PC-3 (cell line): Measurements from ENCODE around the gene PIK3CG. TPM values are rescaled to one million over a fixed set of nuclear protein-coding genes. Genes with fewer than 3 reads are reported as not detected.

Source experiments
- ATAC-seq: fragments of 200-7000 bp; cut with Tn5 transposase; 2 replicates; pipeline ENCODE4 v1.9.1; 2020; ENCODE audit warnings: mild to moderate bottlenecking, moderate library complexity
- Bru-seq: library from RNA; stranded (reverse); fragments of 400-500 nt; gene quantifications from one replicate; lab custom pipeline; 2021; lab: Mats Ljungman, UMichigan
- BruChase-seq, 2 experiments: library from RNA; stranded (reverse); fragments of 400-500 nt; gene quantifications; one replicate each; lab custom pipeline; 2021; lab: Mats Ljungman, UMichigan
- BruUV-seq: library from RNA; stranded (reverse); fragments of 400-500 nt; replicated peaks from 2 replicates; lab custom pipeline; 2021; lab: Mats Ljungman, UMichigan
- CTCF ChIA-PET: fragments of 300-600 bp; sonication (Branson Sonifier 250); formaldehyde crosslinking; loops from one replicate; lab custom pipeline; 2022; ENCODE audit warnings: antibody characterized with exemption; lab: Charles Lee
- POLR2A ChIA-PET: fragments of 300-600 bp; sonication (Branson Sonifier 250); formaldehyde crosslinking; loops from one replicate; lab custom pipeline; 2022; ENCODE audit warnings: antibody characterized with exemption; ENCODE audit not compliant: unreplicated experiment; lab: Charles Lee
- DNase-seq: peaks from one replicate; pipeline ENCODE4 v3.0.0-alpha.2; 2015
- H2AFZ ChIP-seq: fragments of 300-600 bp; sonication (generic); 2 replicates; pipeline ENCODE4 v1.6.0; 2016; ENCODE audit warnings: antibody characterized with exemption, low read length
- H3F3A ChIP-seq: fragments of 300-600 bp; sonication (generic); one replicate; pipeline ENCODE4 v1.6.0; 2017; ENCODE audit warnings: antibody characterized with exemption, low read length, control low read depth, mild to moderate bottlenecking; ENCODE audit not compliant: unreplicated experiment
- H3K27ac ChIP-seq: fragments of 300-600 bp; sonication (generic); 2 replicates; pipeline ENCODE4 v1.5.1; 2016; ENCODE audit warnings: mild to moderate bottlenecking, low read length
- H3K27me3 ChIP-seq: fragments of 300-600 bp; sonication (generic); 2 replicates; pipeline ENCODE4 v1.6.1; 2016; ENCODE audit warnings: low read length, mixed read lengths
- H3K36me3 ChIP-seq: fragments of 300-600 bp; sonication (generic); 2 replicates; pipeline ENCODE4 v1.6.1; 2016; ENCODE audit warnings: low read depth, mixed run types, low read length, mixed read lengths
- H3K4me1 ChIP-seq: fragments of 300-600 bp; sonication (generic); 2 replicates; pipeline ENCODE4 v1.5.1; 2016; ENCODE audit warnings: low read length; ENCODE audit not compliant: insufficient read depth
- H3K4me2 ChIP-seq: fragments of 300-600 bp; sonication (generic); 2 replicates; pipeline ENCODE4 v1.6.0; 2016; ENCODE audit warnings: low read length
- H3K4me3 ChIP-seq: fragments of 300-600 bp; sonication (generic); 2 replicates; pipeline ENCODE4 v1.5.1; 2016; ENCODE audit warnings: mild to moderate bottlenecking, low read length, mixed read lengths
- H3K79me2 ChIP-seq: fragments of 300-600 bp; sonication (generic); 2 replicates; pipeline ENCODE4 v1.6.1; 2017; ENCODE audit warnings: low read length, mixed read lengths
- H3K9ac ChIP-seq: fragments of 300-600 bp; sonication (generic); 2 replicates; pipeline ENCODE4 v1.6.0; 2016; ENCODE audit warnings: mild to moderate bottlenecking, low read length
- H3K9me2 ChIP-seq: fragments of 300-600 bp; sonication (generic); replicated peaks from 2 replicates; pipeline ENCODE4 v1.6.1; 2016; ENCODE audit warnings: mixed run types, low read length, mixed read lengths
- H3K9me3 ChIP-seq: fragments of 300-600 bp; sonication (generic); 2 replicates; pipeline ENCODE4 v1.6.1; 2016; ENCODE audit warnings: low read length, mixed read lengths
- H4K20me1 ChIP-seq: fragments of 300-600 bp; sonication (generic); 2 replicates; pipeline ENCODE4 v1.6.1; 2016; ENCODE audit warnings: low read length, mixed read lengths
- EZH2 ChIP-seq: fragments of 300-600 bp; sonication (generic); IDR thresholded peaks from one replicate; pipeline ENCODE4 v1.6.1; 2017; ENCODE audit warnings: antibody characterized with exemption, mild to moderate bottlenecking, low read length; ENCODE audit not compliant: unreplicated experiment
- EZH2phosphoT487 ChIP-seq: fragments of 300-600 bp; sonication (generic); IDR thresholded peaks from 2 replicates; pipeline ENCODE4 v1.6.1; 2018; ENCODE audit warnings: mild to moderate bottlenecking, antibody characterized with exemption, low read length, borderline replicate concordance
- intact Hi-C: fragments of 100-400 bp; cut with micrococcal nuclease; formaldehyde crosslinking; loops from 2 replicates; pipeline ENCODE4 v1.9.0; 2023
- long read RNA-seq: library from polyadenylated mRNA; unstranded; transcript quantifications from one replicate; pipeline ENCODE4 v2.0.0, GENCODE V29; 2021; ENCODE audit not compliant: unreplicated experiment
- total RNA-seq: library from RNA; depleted of rRNA; stranded (reverse); fragments of >200 nt; gene quantifications from 2 replicates; pipeline ENCODE4 v1.2.3, GENCODE V29; 2014; rRNA removed
- TF ChIP-seq, protein P1 (sequence below): fragments of 300-600 bp; sonication (generic); conservative IDR thresholded peaks from 2 replicates; pipeline ENCODE4 v1.5.1; 2017; ENCODE audit warnings: antibody characterized with exemption, low read depth, mild to moderate bottlenecking, low read length

PIK3CG gene
- total RNA-seq (not detected in 2 replicates), Bru-seq, nascent RNA (percentile 9 among the genes with signal in this experiment), BruChase-seq, experiment 1, labeled RNA remaining after a 6-hour chase (percentile 6 among the genes with signal in this experiment), BruChase-seq, experiment 2, labeled RNA remaining after a 2-hour chase (percentile 14 among the genes with signal in this experiment)
- long read RNA-seq = 0 reads

DNA sequence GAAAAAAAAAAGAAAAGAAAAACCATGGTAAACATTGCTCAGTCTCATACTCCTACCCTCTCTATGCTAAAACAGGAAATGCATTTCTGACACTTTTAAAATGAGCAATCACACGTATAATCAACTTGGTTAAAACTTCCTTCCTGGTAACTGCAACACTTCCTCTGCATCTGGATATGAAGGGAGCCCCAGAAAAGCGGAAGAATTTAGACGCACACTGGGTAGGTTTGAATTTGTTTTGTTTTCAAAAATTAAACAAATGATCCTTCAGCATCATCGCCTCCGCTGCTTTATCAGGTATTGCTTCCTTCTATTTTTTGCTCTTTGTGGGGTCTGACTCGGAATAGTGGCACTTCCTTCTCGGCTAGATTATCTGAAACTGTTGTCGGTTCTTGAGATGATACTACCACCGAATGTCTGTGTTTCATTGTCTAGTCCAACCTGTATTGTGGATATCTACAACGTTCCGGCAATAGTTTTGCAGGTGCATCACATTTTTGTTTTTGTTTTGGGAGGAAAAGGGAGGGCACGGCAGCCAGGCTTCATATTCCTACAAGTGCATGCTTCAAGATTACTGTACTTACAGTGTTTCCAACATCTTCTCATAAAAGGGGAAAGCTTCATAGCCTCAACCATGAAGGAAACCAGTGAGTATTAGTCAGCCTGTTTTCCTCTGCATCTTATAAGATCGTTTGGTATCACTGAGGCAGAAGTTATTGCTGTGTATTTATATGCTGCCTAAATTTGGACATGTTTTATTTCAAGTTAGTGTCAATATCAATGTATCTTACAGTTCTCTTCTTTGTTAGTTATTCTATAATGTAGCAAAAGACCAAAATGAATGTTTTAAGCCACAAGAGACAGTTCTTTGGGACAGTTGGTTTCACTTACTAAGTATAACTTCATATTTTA lies at the start of gene PIK3CG:
TSS of gene PIK3CG (plus strand) at position 153 of the 912 bp plus-strand sequence. CDS start 2,280 bp downstream, outside the sequence.
- Histone ChIP-seq H3K36me3 (no peaks in the 10 kb centered on the region), H3K4me2 (no peak within 1 kb of the TSS), H3F3A (no peaks in the 10 kb centered on the region), H3K4me1 (no peaks in the 10 kb centered on the region), H3K9me2 (no peaks in the 10 kb centered on the region), H3K9me3 (no peaks in the 10 kb centered on the region), H2AFZ (no peak within 1 kb of the TSS), H4K20me1 (no peaks in the 10 kb centered on the region), H3K27ac (no peak within 1 kb of the TSS), H3K9ac (no peak within 1 kb of the TSS), H3K4me3 (no peak within 1 kb of the TSS), H3K79me2 (no peaks in the 10 kb centered on the region), H3K27me3 (peaks cover 45% of the 10 kb centered on the region)
- intact Hi-C loops = no loop called here
- no TSS peak for BruUV-seq
- no peak for DNase-seq
- ATAC-seq = no peak
- ChIA-PET CTCF (no interaction called here), POLR2A (no interaction called here)
- TF ChIP-seq EZH2 (no peak), EZH2phosphoT487 (no peak)
- TF ChIP-seq, protein P1, sequence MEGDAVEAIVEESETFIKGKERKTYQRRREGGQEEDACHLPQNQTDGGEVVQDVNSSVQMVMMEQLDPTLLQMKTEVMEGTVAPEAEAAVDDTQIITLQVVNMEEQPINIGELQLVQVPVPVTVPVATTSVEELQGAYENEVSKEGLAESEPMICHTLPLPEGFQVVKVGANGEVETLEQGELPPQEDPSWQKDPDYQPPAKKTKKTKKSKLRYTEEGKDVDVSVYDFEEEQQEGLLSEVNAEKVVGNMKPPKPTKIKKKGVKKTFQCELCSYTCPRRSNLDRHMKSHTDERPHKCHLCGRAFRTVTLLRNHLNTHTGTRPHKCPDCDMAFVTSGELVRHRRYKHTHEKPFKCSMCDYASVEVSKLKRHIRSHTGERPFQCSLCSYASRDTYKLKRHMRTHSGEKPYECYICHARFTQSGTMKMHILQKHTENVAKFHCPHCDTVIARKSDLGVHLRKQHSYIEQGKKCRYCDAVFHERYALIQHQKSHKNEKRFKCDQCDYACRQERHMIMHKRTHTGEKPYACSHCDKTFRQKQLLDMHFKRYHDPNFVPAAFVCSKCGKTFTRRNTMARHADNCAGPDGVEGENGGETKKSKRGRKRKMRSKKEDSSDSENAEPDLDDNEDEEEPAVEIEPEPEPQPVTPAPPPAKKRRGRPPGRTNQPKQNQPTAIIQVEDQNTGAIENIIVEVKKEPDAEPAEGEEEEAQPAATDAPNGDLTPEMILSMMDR = no peak

DNA sequence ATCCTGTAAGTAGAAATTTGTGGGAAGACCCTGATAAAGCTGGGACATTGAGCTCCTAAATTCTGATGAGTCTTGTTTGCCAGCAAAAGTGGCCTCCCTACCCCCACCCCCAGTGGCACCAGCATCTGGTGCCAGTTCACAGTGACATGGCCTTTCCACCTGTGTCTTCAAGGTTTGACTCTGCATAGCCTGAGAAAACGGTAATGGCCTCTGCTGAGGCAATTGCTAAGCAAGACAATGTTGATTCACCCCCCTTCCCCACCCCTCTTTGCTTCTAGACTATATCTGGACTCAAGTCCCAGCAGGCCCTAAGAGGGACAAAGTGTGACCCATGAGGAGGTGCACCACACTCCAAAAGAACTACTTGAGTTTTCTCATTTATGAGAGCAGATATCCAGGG lies 48.0 kb upstream of the PIK3CG start:
- Histone ChIP-seq H3K4me3 (no peak overlapping the region), H3K9me3 (no peaks in the 10 kb centered on the region), H4K20me1 (no peaks in the 10 kb centered on the region), H3K27me3 (no peaks in the 10 kb centered on the region), H3K79me2 (no peaks in the 10 kb centered on the region), H3F3A (no peaks in the 10 kb centered on the region), H3K9ac (no peak overlapping the region), H3K9me2 (no peaks in the 10 kb centered on the region), H3K4me1 (no peaks in the 10 kb centered on the region), H2AFZ (no peak overlapping the region), H3K36me3 (no peaks in the 10 kb centered on the region), H3K4me2 (no peak overlapping the region), H3K27ac (no peak overlapping the region)
- no peak for ATAC-seq
- intact Hi-C loops = no loop called here
- no TSS peak for BruUV-seq
- TF ChIP-seq EZH2phosphoT487 = no peak
- TF ChIP-seq, protein P1 = no peak
- TF ChIP-seq EZH2 = no peak
- POLR2A ChIA-PET = no interaction called here
- DNase-seq = no peak
- CTCF ChIA-PET = no interaction called here
